ENCODE measurements around the gene ITPR1. TPM values are rescaled to one million over a fixed set of nuclear protein-coding genes. Genes with fewer than 3 reads are reported as not detected.

ITPR1 gene
- polyA plus RNA-seq, 1 of the 3 experiments (the other 2 are of a cell fraction) = 5.9 TPM

- no peak for TF ChIP-seq USF1 (IDR thresholded peaks at IDR 0.05; ENCODE audit: borderline replicate concordance, low read depth)
- no peak for TF ChIP-seq NRF1 (IDR thresholded peaks at IDR 0.05; ENCODE audit: low read depth, low read length)
- TF ChIP-seq JUND (IDR thresholded peaks at IDR 0.05) = no peak
- TF ChIP-seq EZH2phosphoT487 (IDR thresholded peaks at IDR 0.05; ENCODE audit: borderline replicate concordance, low read depth) = no peak
Observed at GRCh38 chr3:4821975-4822374, 328.8 kb downstream of the ITPR1 start (continued).

GRCh38 chr3:4822568-4822967, 329.4 kb downstream of the ITPR1 start:
- H2AFZ ChIP-seq (ENCODE audit: low read depth) = no peak overlapping the region
- no peak for DNase-seq
- no peak overlapping the region for H3K9ac ChIP-seq
- peaks cover 6% of the 10 kb centered on the region for H3F3A ChIP-seq (replicated peaks; ENCODE audit: insufficient read depth)
- H3K79me2 ChIP-seq (ENCODE audit: insufficient read depth) = no peaks in the 10 kb centered on the region
- TF ChIP-seq REST (IDR thresholded peaks at IDR 0.05; ENCODE audit: low read depth, low read length) = no peak
- no peaks in the 10 kb centered on the region for H3K9me2 ChIP-seq
- no peaks in the 10 kb centered on the region for H3K9me3 ChIP-seq
- POLR2A ChIA-PET = no interaction called here
- H3K4me1 ChIP-seq (ENCODE audit: control insufficient read depth in 1 of 2, insufficient read depth in 2 of 2, low read depth in 1 of 2, low read length in 1 of 2) = peaks cover 6 to 56% of the 10 kb centered on the region in 2 experiments; a peak in 2 of 4 replicates
- CTCF ChIA-PET = interaction anchor here (1.4 kb wide), 1 partner anchor 158 kb away, joined by 4 read pairs; no protein-coding TSS in a partner anchor
- peaks cover 1 to 16% of the 10 kb centered on the region in 2 experiments for H3K36me3 ChIP-seq (replicated peaks in 1 of 2; ENCODE audit: control insufficient read depth in 1 of 2, insufficient read depth in 2 of 2, low read length in 1 of 2)
- H3K4me2 ChIP-seq = no peak overlapping the region
- H3K4me3 ChIP-seq (ENCODE audit: low read depth in 2 of 2, low read length in 1 of 2) = no peak overlapping the region
- H4K20me1 ChIP-seq (ENCODE audit: insufficient read depth) = no peaks in the 10 kb centered on the region
- no peaks in the 10 kb centered on the region for H3K27me3 ChIP-seq (ENCODE audit: insufficient read depth)
- WGBS (ENCODE audit: low lambda C conversion rate) = 91% methylated on average over 3 of the region's 6 CpGs
- no peak overlapping the region for H3K27ac ChIP-seq (ENCODE audit: low read depth in 2 of 2, low read length in 1 of 2)

GRCh38 chr3:4823385-4823784, 330.2 kb downstream of the ITPR1 start:
- Histone ChIP-seq H2AFZ (ENCODE audit: low read depth) (no peak overlapping the region), H3K4me3 (ENCODE audit: low read depth in 2 of 2, low read length in 1 of 2) (no peak overlapping the region), H3K4me2 (no peak overlapping the region), H3K4me1 (ENCODE audit: control insufficient read depth in 1 of 2, insufficient read depth in 2 of 2, low read depth in 1 of 2, low read length in 1 of 2) (peaks cover 6 to 58% of the 10 kb centered on the region in 2 experiments; a peak in 2 of 4 replicates), H3K9ac (no peak overlapping the region), H3K27me3 (ENCODE audit: insufficient read depth) (no peaks in the 10 kb centered on the region), H3K36me3 (replicated peaks in 1 of 2; ENCODE audit: control insufficient read depth in 1 of 2, insufficient read depth in 2 of 2, low read length in 1 of 2) (peaks cover 0 to 8% of the 10 kb centered on the region in 2 experiments), H3K9me3 (no peaks in the 10 kb centered on the region), H3K27ac (ENCODE audit: low read depth in 2 of 2, low read length in 1 of 2) (no peak overlapping the region), H3F3A (replicated peaks; ENCODE audit: insufficient read depth) (peaks cover 6% of the 10 kb centered on the region), H3K9me2 (no peaks in the 10 kb centered on the region), H3K79me2 (ENCODE audit: insufficient read depth) (no peaks in the 10 kb centered on the region), H4K20me1 (ENCODE audit: insufficient read depth) (no peaks in the 10 kb centered on the region)
- DNase-seq = no peak
- no peak for TF ChIP-seq FOSL2 (IDR thresholded peaks at IDR 0.05; ENCODE audit: borderline replicate concordance, low read depth)
- TF ChIP-seq TCF12 (IDR thresholded peaks at IDR 0.05) = no peak
- TF ChIP-seq CHD2 (IDR thresholded peaks at IDR 0.05; ENCODE audit: low read length, partially characterized antibody) = no peak
- no peak for TF ChIP-seq MXI1 (IDR thresholded peaks at IDR 0.05; ENCODE audit: low read depth, low read length)
- TF ChIP-seq RXRA (IDR thresholded peaks at IDR 0.05; ENCODE audit: borderline replicate concordance, low read depth) = no peak
- no peak for TF ChIP-seq POLR2AphosphoS5 (IDR thresholded peaks at IDR 0.05; ENCODE audit: low read depth, low read length)
- POLR2A ChIA-PET = no interaction called here
- 100% methylated on average over 1 of the region's 1 CpG for WGBS (ENCODE audit: low lambda C conversion rate)
- CTCF ChIA-PET = no interaction called here

Measured in SK-N-SH (cell line).